Prostate gland (tissue), 2 donors: ENCODE results near the gene MAGOHB. TPM values are rescaled to one million over a fixed set of nuclear protein-coding genes. Genes with fewer than 3 reads are reported as not detected.
"Not testable (repeated sequence)": the region's sequence is repeated elsewhere in the genome, so short reads cannot be mapped to it uniquely, and the experiment has no call there.

Experiments
- DNase-seq: peaks from one replicate; pipeline ENCODE4 v3.0.0-alpha.2; 2019; ENCODE audit warnings: low spot score
- H3K27ac ChIP-seq, 2 donors: fragments of 200-600 bp; sonication (generic); 2 replicates each; pipeline ENCODE4 v1.5.1; 2017 to 2019
- H3K27me3 ChIP-seq: fragments of 200-600 bp; sonication (generic); replicated peaks from 2 replicates; pipeline ENCODE4 v1.5.1; 2019; ENCODE audit not compliant: insufficient read depth
- H3K36me3 ChIP-seq, 2 donors: fragments of 200-600 bp; sonication (generic); 1 replicate in 1 of 2; 2 replicates in 1 of 2; pipeline versions ENCODE4 v1.5.1 to v1.8.1; 2017 to 2019
- H3K4me1 ChIP-seq: fragments of 200-600 bp; sonication (generic); replicated peaks from 2 replicates; pipeline ENCODE4 v1.5.1; 2019
- H3K4me3 ChIP-seq, 2 donors: fragments of 200-600 bp; sonication (generic); 2 replicates each; pipeline ENCODE4 v1.5.1; 2017 to 2019
- H3K9me3 ChIP-seq: fragments of 200-600 bp; sonication (generic); 2 replicates; pipeline ENCODE4 v1.5.1; 2017
- CTCF ChIP-seq, 4 experiments: fragments of 200-600 bp in 2 of 4; fragments of 450-650 bp in 2 of 4; sonication (generic) in 2 of 4; IDR thresholded peaks; 1 replicate in 3 of 4; 2 replicates in 1 of 4; pipeline ENCODE4 v1.5.1; 2016 to 2019; ENCODE audit warnings: antibody characterized with exemption in 4 of 4, mild to moderate bottlenecking in 2 of 4, moderate library complexity in 2 of 4
- POLR2A ChIP-seq: fragments of 450-650 bp; IDR thresholded peaks from one replicate; pipeline ENCODE4 v1.6.1; 2016; ENCODE audit warnings: antibody characterized with exemption, mild to moderate bottlenecking
- POLR2AphosphoS5 ChIP-seq: sonication (generic); formaldehyde crosslinking; IDR thresholded peaks from one replicate; pipeline ENCODE4 v1.6.1; 2017; ENCODE audit warnings: antibody characterized with exemption
- WGBS: methylation state at CpG from one replicate; pipeline ENCODE4 v1.1.5; 2018; 5-methylcytosine and 5-hydroxymethylcytosine counted together
- intact Hi-C: fragments of 100-400 bp; cut with DNase I; formaldehyde crosslinking; loops from one replicate; pipeline ENCODE4 v1.14.2; 2022
- total RNA-seq, 2 donors: library from RNA; depleted of rRNA; stranded (reverse); fragments of >200 nt; gene quantifications; one replicate each; pipeline ENCODE4 v1.1.0, GENCODE V29; 2016

Gene MAGOHB
- total RNA-seq, 2 donors from 2014 or later: 24.2 to 24.8 TPM

- TF ChIP-seq CTCF (IDR thresholded peaks at IDR 0.05) (no peak), POLR2A (no peak), POLR2AphosphoS5 (no peak)
- H3K4me1 ChIP-seq: no peaks in the 10 kb centered on the region
- H3K27ac ChIP-seq: no peak overlapping the region
- DNase-seq: no peak
- WGBS: 78% methylated on average over 1 of the region's 1 CpG
- no peaks in the 10 kb centered on the region for H3K36me3 ChIP-seq
- intact Hi-C loops: no loop called here
- H3K4me3 ChIP-seq: no peak overlapping the region
- H3K27me3 ChIP-seq: no peaks in the 10 kb centered on the region
- H3K9me3 ChIP-seq: no peaks in the 10 kb centered on the region
These were observed 29.0 kb downstream of the MAGOHB start for GRCh38 chr12:10584415-10584814.

- WGBS: 95% methylated on average over 3 of the region's 3 CpGs
- Histone ChIP-seq H3K4me1 (no peaks in the 10 kb centered on the region), H3K9me3 (no peaks in the 10 kb centered on the region), H3K27ac (no peak overlapping the region), H3K36me3 (no peaks in the 10 kb centered on the region), H3K27me3 (no peaks in the 10 kb centered on the region), H3K4me3 (no peak overlapping the region)
- TF ChIP-seq POLR2AphosphoS5 (no peak), CTCF (IDR thresholded peaks at IDR 0.05) (no peak), POLR2A (no peak)
- DNase-seq: no peak
- intact Hi-C loops: no loop called here
These were observed 30.7 kb downstream of the MAGOHB start for GRCh38 chr12:10582704-10583103.

- H3K36me3 ChIP-seq, H3K27ac ChIP-seq, H3K9me3 ChIP-seq, H3K4me3 ChIP-seq, H3K27me3 ChIP-seq, intact Hi-C loops, H3K4me1 ChIP-seq, DNase-seq: not testable (repeated sequence)
- WGBS: 76% methylated on average over 3 of the region's 3 CpGs
These were observed 31.3 kb downstream of the MAGOHB start for GRCh38 chr12:10582133-10582532.

GRCh38 chr12:10574307-10574706 lies 39.1 kb downstream of the MAGOHB start:
- no peaks in the 10 kb centered on the region for H3K36me3 ChIP-seq
- DNase-seq: no peak
- 74% methylated on average over 2 of the region's 2 CpGs for WGBS
- TF ChIP-seq POLR2AphosphoS5 (no peak), POLR2A (no peak), CTCF (IDR thresholded peaks at IDR 0.05) (no peak)
- no peaks in the 10 kb centered on the region for H3K27me3 ChIP-seq
- no peak overlapping the region for H3K27ac ChIP-seq
- H3K4me3 ChIP-seq: no peak overlapping the region
- intact Hi-C loops: no loop called here
- H3K4me1 ChIP-seq: no peaks in the 10 kb centered on the region
- H3K9me3 ChIP-seq: no peaks in the 10 kb centered on the region

- intact Hi-C loops, DNase-seq, H3K9me3 ChIP-seq, H3K27me3 ChIP-seq, H3K4me3 ChIP-seq, H3K4me1 ChIP-seq, H3K27ac ChIP-seq, H3K36me3 ChIP-seq: not testable (repeated sequence)
- WGBS: 36% methylated on average over 3 of the region's 3 CpGs
These were observed 41.4 kb downstream of the MAGOHB start for GRCh38 chr12:10572021-10572490.

- H3K36me3 ChIP-seq: no peaks in the 10 kb centered on the region
- H3K4me3 ChIP-seq: no peak overlapping the region
- TF ChIP-seq CTCF (IDR thresholded peaks at IDR 0.05) (no peak), POLR2A (no peak), POLR2AphosphoS5 (no peak)
- DNase-seq: no peak
- H3K4me1 ChIP-seq: no peaks in the 10 kb centered on the region
- H3K27me3 ChIP-seq: no peaks in the 10 kb centered on the region
- no peak overlapping the region for H3K27ac ChIP-seq
- intact Hi-C loops: no loop called here
- WGBS: 74% methylated on average over 11 of the region's 11 CpGs
- no peaks in the 10 kb centered on the region for H3K9me3 ChIP-seq
These were observed 42.3 kb downstream of the MAGOHB start for GRCh38 chr12:10571141-10571540.
